ENCODE results near the gene F3. TPM values are rescaled to one million over a fixed set of nuclear protein-coding genes. Genes with fewer than 3 reads are reported as not detected.

The F3 gene
- total and polyA plus RNA-seq, 2 of the 13 experiments (the other 11 are each of a cell fraction or from before 2014, with no cell fraction given), result 5.8 to 9.0 TPM

GRCh38 chr1:94552071-94552586 is 10.6 kb upstream of the F3 start (continued):
- TF ChIP-seq, protein P1, sequence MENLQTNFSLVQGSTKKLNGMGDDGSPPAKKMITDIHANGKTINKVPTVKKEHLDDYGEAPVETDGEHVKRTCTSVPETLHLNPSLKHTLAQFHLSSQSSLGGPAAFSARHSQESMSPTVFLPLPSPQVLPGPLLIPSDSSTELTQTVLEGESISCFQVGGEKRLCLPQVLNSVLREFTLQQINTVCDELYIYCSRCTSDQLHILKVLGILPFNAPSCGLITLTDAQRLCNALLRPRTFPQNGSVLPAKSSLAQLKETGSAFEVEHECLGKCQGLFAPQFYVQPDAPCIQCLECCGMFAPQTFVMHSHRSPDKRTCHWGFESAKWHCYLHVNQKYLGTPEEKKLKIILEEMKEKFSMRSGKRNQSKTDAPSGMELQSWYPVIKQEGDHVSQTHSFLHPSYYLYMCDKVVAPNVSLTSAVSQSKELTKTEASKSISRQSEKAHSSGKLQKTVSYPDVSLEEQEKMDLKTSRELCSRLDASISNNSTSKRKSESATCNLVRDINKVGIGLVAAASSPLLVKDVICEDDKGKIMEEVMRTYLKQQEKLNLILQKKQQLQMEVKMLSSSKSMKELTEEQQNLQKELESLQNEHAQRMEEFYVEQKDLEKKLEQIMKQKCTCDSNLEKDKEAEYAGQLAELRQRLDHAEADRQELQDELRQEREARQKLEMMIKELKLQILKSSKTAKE (CRISPR knock-in tag; IDR thresholded peaks at IDR 0.05; ENCODE audit: borderline replicate concordance), result no peak
- TF ChIP-seq, protein P2, sequence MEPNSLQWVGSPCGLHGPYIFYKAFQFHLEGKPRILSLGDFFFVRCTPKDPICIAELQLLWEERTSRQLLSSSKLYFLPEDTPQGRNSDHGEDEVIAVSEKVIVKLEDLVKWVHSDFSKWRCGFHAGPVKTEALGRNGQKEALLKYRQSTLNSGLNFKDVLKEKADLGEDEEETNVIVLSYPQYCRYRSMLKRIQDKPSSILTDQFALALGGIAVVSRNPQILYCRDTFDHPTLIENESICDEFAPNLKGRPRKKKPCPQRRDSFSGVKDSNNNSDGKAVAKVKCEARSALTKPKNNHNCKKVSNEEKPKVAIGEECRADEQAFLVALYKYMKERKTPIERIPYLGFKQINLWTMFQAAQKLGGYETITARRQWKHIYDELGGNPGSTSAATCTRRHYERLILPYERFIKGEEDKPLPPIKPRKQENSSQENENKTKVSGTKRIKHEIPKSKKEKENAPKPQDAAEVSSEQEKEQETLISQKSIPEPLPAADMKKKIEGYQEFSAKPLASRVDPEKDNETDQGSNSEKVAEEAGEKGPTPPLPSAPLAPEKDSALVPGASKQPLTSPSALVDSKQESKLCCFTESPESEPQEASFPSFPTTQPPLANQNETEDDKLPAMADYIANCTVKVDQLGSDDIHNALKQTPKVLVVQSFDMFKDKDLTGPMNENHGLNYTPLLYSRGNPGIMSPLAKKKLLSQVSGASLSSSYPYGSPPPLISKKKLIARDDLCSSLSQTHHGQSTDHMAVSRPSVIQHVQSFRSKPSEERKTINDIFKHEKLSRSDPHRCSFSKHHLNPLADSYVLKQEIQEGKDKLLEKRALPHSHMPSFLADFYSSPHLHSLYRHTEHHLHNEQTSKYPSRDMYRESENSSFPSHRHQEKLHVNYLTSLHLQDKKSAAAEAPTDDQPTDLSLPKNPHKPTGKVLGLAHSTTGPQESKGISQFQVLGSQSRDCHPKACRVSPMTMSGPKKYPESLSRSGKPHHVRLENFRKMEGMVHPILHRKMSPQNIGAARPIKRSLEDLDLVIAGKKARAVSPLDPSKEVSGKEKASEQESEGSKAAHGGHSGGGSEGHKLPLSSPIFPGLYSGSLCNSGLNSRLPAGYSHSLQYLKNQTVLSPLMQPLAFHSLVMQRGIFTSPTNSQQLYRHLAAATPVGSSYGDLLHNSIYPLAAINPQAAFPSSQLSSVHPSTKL (CRISPR knock-in tag; IDR thresholded peaks at IDR 0.05), result peak; percentile 63; the same call in 1 of the 2 replicates
- TF ChIP-seq, protein P3, sequence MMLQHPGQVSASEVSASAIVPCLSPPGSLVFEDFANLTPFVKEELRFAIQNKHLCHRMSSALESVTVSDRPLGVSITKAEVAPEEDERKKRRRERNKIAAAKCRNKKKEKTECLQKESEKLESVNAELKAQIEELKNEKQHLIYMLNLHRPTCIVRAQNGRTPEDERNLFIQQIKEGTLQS (CRISPR knock-in tag; IDR thresholded peaks at IDR 0.05), result no peak
- TF ChIP-seq EP300 (IDR thresholded peaks at IDR 0.05; ENCODE audit: low read depth in 2 of 2, low read length in 2 of 2) (0 out of 4 replicates have a peak, but pooled peaks of 1 of the 2 experiments have one; percentile 12), EP300 (CRISPR knock-in tag; IDR thresholded peaks at IDR 0.05; ENCODE audit: borderline replicate concordance) (no peak), TOE1 (CRISPR knock-in tag; IDR thresholded peaks at IDR 0.05) (no peak)
